HG02759 (cell line): ENCODE data around the gene KRTAP10-10.
"Not testable (repeated sequence)": the region's sequence is repeated elsewhere in the genome, so short reads cannot be mapped to it uniquely, and the experiment has no call there.

Source experiments
- ATAC-seq: cut with Tn5 transposase; IDR thresholded peaks from one replicate; pipeline ENCODE4 v1.9.1; 2021; ENCODE audit warnings: mild to moderate bottlenecking, moderate library complexity; ENCODE audit not compliant: unreplicated experiment

KRTAP10-10 gene

DNA sequence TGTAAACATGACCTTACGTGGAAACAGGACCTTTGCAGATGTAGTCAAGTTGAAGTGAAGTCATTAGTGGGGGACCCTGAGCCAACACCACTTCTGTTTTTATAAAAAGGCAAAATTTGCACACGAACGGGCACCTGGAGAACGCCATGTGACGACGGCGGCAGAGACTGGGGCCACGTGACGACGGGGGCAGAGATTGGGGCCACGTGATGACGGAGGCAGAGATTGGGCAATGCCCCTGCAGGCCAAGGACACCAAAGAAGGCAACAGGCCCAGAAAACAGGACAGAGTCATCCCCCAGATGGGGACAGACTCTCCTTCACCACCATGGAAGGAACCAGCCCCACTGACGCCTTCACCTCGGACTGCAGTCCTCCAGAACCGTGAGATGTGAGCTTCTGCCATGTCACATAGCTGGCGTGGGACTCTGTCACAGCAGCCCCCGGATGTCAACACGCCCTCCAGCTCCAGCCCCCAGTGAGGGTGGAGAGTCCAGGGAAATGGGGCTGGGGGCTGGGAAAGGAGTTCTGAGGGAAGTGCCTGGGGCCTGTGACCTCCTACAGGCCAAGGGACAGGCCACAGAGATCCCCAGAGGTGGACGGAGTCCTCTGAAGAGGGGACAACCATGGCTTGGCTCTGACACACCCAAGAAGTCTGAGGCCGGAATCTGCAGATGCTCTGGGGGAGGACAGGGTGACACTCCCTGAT lies 13.3 kb downstream of the KRTAP10-10 start:
- no peak for ATAC-seq

DNA sequence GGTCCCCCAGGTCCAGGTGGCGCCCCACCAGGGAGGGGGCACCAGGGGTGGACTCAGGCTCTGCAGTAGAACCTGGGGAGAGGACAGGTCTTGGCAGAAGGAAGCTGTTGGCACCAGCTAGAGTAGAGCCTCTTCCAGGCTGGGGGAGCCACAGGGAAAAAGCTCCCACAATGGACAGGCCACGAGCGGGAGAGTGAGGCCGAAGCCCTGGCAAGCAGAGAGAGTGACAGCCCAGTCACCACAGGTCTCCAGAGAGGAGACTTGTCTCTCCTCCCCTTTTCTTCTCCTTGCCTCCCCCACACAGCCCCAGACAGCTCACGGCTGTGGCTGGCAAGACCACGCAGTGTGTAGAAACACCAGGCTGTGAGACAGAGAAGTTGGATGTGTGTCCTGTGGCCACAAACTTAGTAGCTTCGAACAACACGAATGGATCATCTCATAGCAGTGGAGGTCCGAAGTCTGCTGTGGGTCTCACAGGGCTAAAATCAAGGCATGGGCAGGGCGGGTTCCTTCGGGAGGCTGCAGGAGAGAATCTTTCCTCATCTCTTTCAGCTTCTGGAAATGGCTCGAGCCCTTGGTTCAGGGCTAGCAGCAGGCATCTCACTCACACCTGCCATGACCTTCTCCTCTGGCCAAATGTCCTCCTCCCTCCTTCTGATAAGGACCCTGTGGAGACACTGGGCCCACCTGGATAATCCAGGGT lies 14.0 kb downstream of the KRTAP10-10 start:
- ATAC-seq = no peak

DNA sequence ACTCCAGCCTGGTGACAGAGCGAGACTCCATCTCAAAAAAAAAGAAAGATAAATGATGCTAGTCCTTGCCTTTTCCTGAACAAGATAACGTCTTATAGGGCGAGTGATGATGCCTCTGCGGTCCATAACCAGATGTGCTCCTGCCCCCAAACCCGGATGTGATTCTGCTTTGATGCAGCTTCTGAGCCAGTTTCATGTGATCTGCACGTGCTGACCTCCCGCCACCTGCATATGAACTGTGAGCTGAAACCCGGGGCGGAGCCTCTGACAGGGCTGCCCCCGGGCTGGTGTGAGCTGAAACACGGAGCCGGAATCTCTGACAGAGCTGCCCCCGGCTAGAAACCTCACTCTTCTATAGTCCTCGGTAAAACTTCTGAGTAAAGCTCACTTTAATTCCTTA lies 16.0 kb downstream of the KRTAP10-10 start:
- ATAC-seq = no peak

DNA sequence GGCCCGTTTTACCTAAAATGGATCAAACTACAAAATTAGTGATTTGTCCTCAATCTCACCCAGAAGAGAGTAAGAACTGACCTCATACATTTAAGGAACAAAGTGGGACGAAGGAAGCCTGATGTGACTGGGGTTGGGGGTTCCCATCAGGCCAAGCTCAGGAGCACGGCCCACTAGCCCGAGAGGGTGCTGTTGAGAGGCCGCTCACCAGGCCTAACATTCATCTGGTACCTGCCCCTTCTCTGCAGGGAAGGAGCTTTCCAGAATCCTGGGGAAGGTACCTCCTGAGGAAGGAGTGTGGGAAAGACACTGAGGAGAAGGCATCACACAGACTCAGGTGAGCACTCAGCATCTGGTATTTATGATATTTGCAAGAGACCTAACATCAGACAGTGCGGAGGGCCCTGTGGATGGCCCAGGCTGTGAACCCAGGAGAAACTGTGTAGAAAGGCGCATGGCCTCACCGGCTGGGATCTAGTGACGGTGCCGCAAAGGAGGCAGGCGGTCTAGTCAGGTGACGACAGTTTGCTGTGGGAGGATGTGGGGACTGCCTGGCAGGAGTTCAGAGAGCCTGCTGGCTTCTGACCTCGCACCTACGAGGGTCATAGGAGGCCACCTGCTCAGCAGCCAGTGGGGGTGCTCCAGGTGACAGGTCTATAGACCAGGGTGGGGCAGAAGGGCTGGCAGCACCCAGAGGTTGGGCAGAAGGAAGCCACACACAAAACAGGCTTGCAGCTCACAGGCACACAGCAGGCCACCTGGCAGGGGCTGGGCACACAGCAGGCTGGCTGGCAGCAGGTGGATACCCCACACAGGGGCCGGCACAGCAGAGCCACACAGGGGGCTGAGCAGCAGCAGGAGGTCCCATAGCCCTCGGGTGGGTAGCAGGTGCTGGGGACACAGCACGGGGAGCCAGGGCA lies 16.8 kb downstream of the KRTAP10-10 start:
- no peak for ATAC-seq

DNA sequence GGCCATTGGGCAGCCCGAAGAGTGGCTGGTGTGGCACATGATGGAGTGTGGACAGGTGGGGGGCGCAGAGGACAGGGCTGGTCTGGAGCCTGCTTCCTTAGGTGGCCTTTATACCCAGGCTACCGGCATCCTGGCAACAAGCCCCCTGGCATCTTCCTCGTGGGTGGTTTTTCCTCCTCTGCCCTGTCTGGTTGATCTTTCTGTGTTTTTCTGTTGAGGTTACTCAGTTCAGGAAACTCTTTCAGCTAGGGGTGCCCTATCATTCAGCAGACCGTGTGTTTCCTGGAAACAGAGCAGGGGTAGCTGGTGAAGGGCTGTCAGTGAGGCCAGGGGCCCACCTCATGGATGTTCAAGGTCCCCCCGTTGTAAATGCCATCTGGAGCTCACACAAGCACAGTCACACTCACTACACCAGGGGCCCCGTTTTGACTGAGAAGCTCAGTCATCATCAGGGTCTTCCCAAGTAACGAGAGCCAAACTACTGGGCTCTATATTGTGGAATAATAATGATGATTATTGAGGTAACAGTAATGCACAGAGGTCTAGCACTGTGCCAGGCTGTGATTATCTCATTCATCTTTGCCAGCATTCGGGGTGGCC lies 17.5 kb downstream of the KRTAP10-10 start, which contains the start of gene KRTAP12-4:
Gene KRTAP12-4 (minus strand): TSS at position 84 of the 600 bp plus-strand sequence. CDS start 45 bp downstream, at position 39.
- no peak for ATAC-seq

DNA sequence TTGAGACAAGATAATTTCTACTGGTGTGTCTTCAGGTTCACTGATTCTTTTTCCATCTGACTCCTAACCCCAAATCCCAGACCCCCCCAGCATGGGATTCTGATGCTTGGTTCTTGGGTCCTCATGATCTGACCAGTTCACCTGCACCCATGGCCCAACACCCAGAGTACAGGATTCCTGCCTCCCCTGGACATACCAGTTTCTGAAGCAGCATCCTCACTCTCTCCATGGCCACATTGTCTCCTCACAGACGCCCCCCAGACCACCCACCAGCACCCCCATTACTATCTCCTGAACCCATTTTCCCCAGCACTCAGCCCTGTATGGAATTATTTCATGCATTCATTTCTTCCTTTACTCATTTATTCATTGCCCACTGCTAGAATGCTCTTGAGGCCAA lies 19.7 kb downstream of the KRTAP10-10 start:
- ATAC-seq = no peak

DNA sequence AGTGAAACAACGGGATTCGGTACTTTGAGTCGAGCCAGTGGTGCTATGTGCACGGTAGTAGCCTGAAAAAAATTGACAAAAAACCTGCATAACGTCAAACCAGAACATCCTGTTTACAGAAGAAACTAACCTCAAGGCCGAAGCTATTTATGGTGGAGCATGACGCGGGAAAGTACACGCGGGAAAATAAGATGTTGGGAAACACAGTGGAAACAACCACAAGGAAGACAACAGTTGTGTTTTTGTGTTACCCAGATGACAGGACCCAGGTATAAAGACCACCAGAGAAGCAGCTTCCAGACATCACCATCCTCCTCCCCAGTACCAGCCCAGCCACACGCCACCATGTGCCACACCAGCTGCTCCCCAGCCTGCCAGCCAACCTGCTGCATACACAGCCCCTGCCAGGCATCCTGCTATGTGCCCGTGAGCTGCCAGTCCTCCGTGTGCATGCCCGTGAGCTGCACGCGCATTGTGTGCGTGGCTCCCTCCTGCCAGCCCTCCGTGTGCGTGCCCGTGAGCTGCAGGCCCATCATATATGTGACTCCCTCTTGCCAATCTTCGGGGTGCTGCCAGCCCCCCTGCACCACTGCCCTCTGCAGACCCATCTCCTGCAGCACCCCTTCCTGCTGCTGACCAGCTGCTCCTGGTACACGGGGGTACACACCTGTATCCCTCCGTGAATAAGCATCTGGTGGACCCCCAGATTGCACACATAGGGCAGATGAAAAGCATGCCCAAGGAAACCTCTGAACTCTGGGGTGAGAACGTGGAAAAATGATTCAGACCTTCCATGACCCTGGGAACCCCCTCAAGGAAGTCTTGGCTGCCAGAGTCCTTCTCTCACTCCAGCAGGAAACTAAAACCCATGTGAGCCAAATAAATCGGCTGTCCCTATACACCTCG lies 20.7 kb downstream of the KRTAP10-10 start, which contains the start of gene KRTAP12-3:
Gene KRTAP12-3 (plus strand): TSS at position 298 of the 906 bp plus-strand sequence. CDS start 48 bp downstream, at position 346.
- no peak for ATAC-seq

DNA sequence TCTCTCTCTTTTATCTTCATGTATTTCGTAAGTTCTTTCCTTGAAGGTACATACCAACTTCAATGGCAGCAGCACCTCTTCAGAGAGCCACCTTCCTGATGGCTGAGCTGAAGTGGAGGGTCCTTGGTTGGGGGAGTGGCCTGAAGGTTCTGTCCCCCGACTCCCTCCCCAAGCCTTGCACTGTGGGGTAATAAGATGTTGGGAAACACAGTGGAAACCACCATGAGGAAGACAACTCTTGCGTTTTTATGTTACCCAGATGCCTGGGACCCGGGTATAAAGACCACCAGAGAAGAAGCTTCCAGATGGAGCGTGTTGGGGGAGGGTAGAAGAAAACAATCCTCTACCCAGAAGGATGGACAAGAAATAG lies 21.4 kb downstream of the KRTAP10-10 start:
- ATAC-seq = no peak

DNA sequence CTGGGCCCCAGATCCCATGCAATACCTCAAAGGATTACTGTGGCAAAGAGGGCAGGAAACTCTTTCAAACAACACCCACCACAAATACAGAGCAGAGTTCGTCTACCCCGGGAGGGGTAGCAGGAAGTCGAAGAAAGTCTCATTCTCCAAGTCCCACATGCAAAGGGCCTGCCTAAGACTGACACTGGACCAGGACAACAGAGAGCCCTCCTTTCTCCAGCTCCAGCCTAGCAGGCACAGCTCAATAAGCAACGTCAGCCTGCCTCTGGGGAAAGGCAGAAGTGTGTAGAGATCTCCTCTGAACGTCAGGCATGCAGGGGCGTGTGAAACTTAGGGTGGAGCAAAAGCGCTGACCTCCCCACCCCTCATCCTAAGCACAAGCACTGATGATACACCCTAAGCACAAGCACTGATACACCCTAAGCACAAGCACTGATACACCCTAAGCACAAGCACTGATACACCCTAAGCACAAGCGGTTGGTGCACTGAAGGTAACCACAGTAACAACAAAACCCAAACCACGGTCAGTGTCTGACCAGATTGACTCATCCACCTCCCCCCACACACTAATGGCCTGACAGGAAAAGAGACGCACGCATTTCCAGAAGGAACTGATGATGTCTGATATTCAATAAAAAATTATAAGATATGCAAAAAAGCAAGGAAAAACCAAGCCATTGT lies 21.9 kb downstream of the KRTAP10-10 start:
- ATAC-seq = no peak

DNA sequence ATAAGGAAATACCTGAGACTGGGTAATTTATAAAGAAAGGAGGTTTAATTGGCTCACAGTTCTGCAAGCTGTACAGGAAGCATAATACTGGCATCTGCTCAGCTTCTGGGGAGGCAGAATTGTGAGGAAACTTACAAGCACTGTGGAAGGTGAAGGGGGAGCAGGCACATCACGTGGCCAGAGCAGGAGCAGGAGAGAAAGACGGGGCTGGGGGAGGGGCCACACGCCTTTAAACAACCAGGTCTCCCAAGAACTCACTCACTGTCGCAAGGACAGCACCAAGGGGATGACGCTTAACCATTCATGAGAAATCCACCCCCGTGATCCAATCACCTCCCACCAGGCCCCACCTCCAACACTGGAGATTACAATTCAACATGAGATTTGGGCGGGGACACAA lies 24.4 kb downstream of the KRTAP10-10 start:
- ATAC-seq = not testable (repeated sequence)

DNA sequence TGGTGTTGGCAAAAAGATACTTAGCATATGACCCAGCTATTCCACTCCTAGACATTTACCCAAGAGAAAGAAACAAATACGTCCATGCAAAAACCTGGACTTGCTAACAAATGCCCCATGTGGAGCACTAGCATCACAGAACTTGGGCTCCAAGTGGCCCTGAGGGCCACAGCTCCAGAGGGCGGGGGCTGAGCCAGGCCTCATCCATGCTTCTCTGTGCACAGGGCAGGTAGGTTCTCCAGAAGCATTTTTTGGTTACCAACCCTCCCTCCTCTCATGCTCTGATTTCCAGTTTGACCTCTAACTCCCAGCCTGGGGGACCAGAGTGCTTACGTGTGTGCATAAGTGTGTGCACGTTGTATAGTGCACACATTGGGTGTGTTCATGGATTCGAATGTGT lies 27.5 kb downstream of the KRTAP10-10 start:
- ATAC-seq = no peak

DNA sequence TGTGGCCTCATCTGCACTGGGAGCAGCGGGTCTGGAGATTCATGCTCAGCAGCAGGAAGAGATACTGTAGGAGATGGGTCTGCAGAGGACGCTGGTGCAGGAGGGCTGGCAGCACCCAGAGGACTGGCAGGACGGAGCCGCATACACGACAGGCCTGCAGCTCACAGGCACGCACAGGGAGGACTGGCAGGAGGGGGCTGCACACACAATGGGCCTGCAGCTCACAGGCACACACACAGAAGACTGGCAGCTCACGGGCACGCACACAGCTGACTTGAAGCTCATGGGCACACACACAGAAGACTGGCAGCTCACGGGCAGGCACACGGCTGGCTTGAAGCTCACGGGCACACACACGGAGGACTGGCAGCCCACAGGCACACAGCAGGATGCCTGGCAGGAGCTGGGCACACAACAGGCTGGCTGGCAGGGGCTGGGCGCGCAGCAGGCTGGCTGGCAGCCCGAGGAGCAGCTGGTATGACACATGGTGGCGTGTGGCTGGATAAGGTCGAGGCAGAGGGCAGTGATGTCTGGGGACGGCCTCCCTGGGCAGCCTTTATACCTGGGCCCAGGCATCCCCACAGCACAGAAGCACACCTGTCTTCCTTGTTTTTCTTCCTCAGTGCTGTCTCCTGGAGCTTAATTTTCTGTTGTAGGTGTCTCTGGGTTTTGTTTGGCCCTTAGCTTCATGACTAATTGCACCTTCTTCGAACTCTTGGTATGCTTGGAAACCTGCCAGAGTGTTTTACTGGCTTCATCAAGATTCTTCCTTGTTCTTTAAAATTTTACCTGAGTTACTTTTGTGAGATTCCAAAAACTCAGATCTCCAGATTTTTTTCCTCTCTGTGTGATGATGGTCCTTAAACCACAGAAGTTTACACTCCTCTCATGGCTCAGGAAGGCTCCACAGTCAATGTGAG lies 29.5 kb downstream of the KRTAP10-10 start, which contains the start of gene KRTAP12-2:
Gene KRTAP12-2 (minus strand): TSS at position 527 of the 920 bp plus-strand sequence. CDS start 41 bp downstream, at position 486.
- no peak for ATAC-seq

DNA sequence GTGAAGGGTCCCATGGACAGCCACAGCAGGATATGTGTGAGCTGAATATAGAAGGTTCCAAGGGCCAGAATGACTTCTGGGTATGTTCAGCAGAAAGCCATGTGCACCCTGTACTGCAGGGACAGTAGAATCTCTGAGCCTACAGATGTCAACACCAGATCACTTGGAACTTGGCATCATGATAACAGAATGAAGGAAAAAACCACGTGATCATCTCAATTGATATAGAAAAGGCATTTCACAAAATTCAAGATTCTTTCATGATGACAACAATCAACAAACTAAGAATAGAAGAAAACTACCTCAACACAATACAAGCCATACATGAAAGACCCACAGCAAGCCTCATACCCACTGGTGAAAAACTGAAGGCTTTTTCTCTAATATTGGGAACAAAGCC lies 30.5 kb downstream of the KRTAP10-10 start:
- no peak for ATAC-seq

DNA sequence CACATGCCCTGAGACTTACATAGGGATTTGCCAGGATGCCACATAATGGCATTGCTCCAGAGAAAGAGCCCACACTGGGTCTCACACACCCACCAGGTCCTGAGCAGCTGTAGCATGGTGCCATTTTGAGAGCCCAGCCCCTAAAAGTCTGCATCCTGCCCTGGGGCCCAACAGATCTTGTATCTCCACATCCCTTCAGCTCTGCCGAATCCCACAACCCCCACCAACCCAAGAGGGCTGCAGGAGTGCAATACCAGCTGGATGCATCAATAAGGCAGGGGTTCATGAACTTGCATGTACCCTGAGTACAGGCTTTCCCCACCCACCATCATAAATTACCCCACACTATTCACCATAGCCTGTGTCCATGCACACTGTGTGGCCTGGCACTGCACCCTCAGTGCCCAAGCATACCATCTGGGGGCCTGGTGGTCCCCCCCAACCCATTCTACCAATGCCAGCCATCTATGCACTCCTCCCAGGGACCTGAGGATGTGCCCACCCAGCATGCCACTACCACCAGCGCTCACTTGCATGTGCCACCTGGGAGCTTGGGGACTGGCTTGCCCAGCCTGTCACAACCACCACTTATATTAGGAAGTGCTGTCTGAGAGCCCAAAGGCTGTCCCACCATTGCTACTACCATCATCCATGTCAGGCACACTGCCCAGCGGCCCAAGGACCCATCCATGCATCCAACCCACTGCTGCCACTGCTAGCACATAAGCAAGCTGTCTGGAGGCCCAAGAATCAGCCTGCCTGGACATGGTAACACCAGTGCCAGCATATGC lies 33.7 kb downstream of the KRTAP10-10 start:
- ATAC-seq = no peak

DNA sequence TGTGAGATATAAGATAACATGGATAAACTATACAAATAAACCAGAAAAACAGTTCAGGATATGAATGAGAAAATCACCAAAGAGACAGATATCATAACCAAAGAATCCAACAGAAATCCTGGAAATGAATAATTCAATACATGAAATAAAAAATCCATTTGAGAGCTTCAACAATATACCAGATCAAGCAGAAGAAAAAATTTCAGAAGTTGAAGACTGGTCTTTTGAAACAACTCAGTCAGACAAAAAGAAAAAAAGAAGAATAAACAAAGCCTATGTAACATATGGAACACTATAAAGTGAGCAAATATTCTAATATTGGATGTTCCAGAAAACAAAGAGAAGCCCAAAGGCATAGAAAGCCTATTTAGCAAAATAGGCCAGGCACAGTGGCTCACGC lies 34.8 kb downstream of the KRTAP10-10 start:
- no peak for ATAC-seq

DNA sequence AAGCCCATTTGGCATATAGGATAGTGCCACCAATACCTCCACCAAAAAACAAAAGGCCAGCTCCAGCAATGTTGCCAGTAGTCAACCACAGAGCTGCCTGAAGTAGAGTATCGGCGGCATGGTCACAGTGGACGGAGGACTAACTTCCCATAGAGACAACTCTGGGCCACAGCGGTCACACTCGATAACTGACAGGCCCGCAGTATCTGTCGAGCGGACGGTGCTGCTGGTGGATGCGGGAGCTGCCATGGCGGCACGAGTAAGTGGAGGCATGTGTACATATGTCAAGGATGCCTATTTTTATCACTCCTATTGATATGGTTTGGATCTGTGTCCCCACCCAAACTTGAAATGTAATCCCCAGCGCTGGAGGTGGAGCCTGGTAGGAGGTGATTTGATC lies 40.7 kb downstream of the KRTAP10-10 start:
- no peak for ATAC-seq

DNA sequence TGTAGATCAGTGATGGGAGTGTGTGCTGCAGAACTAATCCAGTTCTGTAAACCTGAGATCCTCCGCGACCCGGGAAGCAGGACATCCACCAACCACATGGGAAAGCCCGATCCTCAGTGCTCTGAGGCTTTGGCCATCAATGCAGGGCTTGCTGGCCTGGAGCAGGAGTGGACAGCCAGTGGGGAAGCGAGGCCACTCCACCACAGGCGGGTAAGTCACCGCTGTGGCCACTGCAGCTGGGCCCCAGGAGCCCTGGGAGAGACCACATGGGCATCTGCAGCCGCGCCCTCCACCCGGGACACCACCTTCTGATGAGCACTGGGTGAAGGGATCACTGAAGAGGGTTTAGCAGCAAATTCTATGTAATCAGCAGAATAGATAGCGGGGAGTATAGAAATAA lies 44.0 kb downstream of the KRTAP10-10 start:
- ATAC-seq = no peak
